ENCODE measurements around the gene NEDD4L.

Gene NEDD4L

DNA sequence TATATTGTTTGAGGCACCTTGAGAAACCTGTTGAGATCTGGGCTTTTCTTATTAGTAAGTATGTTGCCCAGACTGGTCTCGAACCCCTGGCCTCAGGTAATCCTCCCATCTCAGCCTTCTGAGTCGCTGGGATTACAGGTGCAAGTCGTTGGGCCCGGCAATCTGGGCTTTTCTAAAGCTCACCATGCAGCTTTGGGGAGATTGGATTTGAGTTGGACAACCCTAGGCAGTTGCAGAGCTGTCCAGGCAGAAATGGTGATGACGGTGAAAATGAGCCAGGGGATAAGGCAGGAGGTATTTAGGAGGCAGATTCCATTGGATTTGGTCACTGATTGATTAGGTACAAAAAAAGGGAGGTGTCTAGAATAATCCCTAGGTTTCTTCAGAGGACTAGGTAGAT lies 16.2 kb downstream of the NEDD4L start:
- DNase-seq (ENCODE audit: extremely low spot score), result no peak
- POLR2A ChIA-PET, result no interaction called here
- CTCF ChIA-PET, result no interaction called here
- TF ChIP-seq FOXK2 (IDR thresholded peaks at IDR 0.05) (no peak), FOXM1 (IDR thresholded peaks at IDR 0.05; ENCODE audit: borderline replicate concordance) (no peak), NFRKB (IDR thresholded peaks at IDR 0.05) (no peak), TARDBP (IDR thresholded peaks at IDR 0.05) (no peak), SUZ12 (IDR thresholded peaks at IDR 0.05) (no peak), CTBP1 (IDR thresholded peaks at IDR 0.05; ENCODE audit: borderline replicate concordance) (no peak), L3MBTL2 (conservative IDR thresholded peaks at IDR 0.05) (no peak), HDGF (IDR thresholded peaks at IDR 0.05; ENCODE audit: borderline replicate concordance) (no peak), ZNF384 (IDR thresholded peaks at IDR 0.05) (no peak), BHLHE40 (IDR thresholded peaks at IDR 0.05; ENCODE audit: borderline replicate concordance) (no peak), ARNT (IDR thresholded peaks at IDR 0.05) (no peak), LEF1 (IDR thresholded peaks at IDR 0.05; ENCODE audit: borderline replicate concordance) (no peak), FOXA1 (IDR thresholded peaks at IDR 0.05) (no peak)
- TF ChIP-seq, protein P1, sequence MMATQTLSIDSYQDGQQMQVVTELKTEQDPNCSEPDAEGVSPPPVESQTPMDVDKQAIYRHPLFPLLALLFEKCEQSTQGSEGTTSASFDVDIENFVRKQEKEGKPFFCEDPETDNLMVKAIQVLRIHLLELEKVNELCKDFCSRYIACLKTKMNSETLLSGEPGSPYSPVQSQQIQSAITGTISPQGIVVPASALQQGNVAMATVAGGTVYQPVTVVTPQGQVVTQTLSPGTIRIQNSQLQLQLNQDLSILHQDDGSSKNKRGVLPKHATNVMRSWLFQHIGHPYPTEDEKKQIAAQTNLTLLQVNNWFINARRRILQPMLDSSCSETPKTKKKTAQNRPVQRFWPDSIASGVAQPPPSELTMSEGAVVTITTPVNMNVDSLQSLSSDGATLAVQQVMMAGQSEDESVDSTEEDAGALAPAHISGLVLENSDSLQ (IDR thresholded peaks at IDR 0.05), result no peak

DNA sequence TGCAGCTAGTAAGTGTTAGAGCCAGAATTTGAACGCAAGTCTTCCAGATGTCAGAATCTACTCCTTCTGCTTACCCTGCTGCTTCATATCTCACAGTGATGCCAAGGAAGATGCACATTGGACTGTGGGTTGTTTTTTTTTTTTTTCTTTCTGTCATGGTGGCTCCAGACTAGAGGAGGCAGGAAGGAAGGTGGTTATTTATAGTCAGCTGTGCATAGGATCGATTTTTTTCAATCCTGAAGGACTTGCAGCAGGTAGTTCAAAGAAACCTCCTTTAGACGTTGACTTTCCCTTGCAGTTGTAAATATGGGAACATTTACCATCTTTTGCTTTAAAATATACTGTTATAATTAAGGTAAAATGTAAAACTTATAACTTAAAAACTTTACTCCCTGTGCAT lies 17.3 kb downstream of the NEDD4L start:
- CTCF ChIA-PET, result no interaction called here
- POLR2A ChIA-PET, result no interaction called here
- DNase-seq (ENCODE audit: extremely low spot score), result no peak

DNA sequence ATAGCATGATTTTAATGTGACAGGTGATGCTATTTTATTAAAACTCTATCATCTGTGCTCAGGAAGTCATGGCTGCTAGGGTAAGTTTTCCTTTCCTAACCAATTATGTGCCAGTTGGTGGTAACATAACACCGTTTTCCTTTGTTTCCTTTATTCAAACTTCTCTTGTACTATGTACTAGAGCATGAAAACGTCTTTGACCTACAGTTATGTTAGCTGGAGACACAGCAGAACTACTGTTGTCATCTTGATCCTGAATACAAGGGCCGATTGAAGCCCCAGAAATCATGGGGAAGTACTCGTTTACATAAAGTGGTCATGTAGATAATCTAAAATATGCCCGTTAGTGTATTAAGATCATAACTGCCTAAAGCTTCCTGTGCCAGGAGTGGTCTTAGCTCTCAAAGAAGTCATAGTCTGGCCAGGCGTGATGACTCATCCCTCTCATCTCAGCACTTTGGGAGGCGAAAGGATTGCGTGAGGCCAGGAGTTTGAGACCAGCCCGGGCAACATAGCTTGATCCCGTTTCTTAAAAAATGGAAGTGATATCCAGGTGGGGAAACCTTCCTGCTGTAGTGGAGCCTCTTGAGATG lies 20.5 kb downstream of the NEDD4L start:
- no peak for DNase-seq (ENCODE audit: extremely low spot score)
- CTCF ChIA-PET, result interaction anchor here (1.0 kb wide), 1 partner anchor 12 kb away, joined by 3 read pairs; no protein-coding TSS in a partner anchor
- POLR2A ChIA-PET, result no interaction called here
- TF ChIP-seq LEF1 (IDR thresholded peaks at IDR 0.05; ENCODE audit: borderline replicate concordance) (no peak), FOXA1 (IDR thresholded peaks at IDR 0.05) (no peak), FOXM1 (IDR thresholded peaks at IDR 0.05; ENCODE audit: borderline replicate concordance) (no peak), SP1 (IDR thresholded peaks at IDR 0.05) (no peak), ARNT (IDR thresholded peaks at IDR 0.05) (no peak), SUZ12 (IDR thresholded peaks at IDR 0.05) (no peak), BHLHE40 (IDR thresholded peaks at IDR 0.05; ENCODE audit: borderline replicate concordance) (no peak), TARDBP (IDR thresholded peaks at IDR 0.05) (no peak), FOXK2 (IDR thresholded peaks at IDR 0.05) (no peak)
- TF ChIP-seq, protein P1 (IDR thresholded peaks at IDR 0.05), result no peak

More for the DNA sequence above, 17.3 kb downstream of the NEDD4L start:
- no peak for TF ChIP-seq HDGF (IDR thresholded peaks at IDR 0.05; ENCODE audit: borderline replicate concordance)
- no peak for TF ChIP-seq FOXK2 (IDR thresholded peaks at IDR 0.05)
- TF ChIP-seq TARDBP (IDR thresholded peaks at IDR 0.05), result no peak

DNA sequence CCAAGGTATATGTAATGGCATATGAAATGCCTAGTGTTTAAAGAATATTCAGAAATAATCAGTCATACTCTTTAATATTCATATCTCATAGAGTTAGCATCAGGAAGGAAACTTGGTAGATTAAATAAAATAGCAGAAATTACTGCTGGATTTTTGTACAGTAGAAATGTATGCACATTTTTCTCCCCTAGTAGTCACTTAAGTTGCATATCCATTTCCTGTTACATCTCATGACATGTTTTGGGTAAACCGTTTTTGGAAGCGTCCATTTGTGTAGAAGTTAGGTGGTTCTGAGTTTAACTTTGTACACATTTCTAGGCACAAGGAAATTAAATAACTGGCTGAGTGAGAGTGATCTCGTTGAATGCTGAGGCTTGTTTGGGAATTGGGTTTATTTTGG lies 21.9 kb downstream of the NEDD4L start:
- POLR2A ChIA-PET, result no interaction called here
- DNase-seq (ENCODE audit: extremely low spot score), result no peak
- no peak for TF ChIP-seq HDGF (IDR thresholded peaks at IDR 0.05; ENCODE audit: borderline replicate concordance)
- no peak for TF ChIP-seq FOXM1 (IDR thresholded peaks at IDR 0.05; ENCODE audit: borderline replicate concordance)
- no peak for TF ChIP-seq CTBP1 (IDR thresholded peaks at IDR 0.05; ENCODE audit: borderline replicate concordance)
- TF ChIP-seq SP1 (IDR thresholded peaks at IDR 0.05), result no peak
- TF ChIP-seq TARDBP (IDR thresholded peaks at IDR 0.05), result no peak
- TF ChIP-seq ARNT (IDR thresholded peaks at IDR 0.05), result no peak
- no peak for TF ChIP-seq BHLHE40 (IDR thresholded peaks at IDR 0.05; ENCODE audit: borderline replicate concordance)
- TF ChIP-seq LEF1 (IDR thresholded peaks at IDR 0.05; ENCODE audit: borderline replicate concordance), result no peak
- TF ChIP-seq FOXA1 (IDR thresholded peaks at IDR 0.05), result no peak
- no peak for TF ChIP-seq FOXK2 (IDR thresholded peaks at IDR 0.05)
- no peak for TF ChIP-seq ZNF384 (IDR thresholded peaks at IDR 0.05)
- TF ChIP-seq, protein P1 (IDR thresholded peaks at IDR 0.05), result no peak
- no peak for TF ChIP-seq NFRKB (IDR thresholded peaks at IDR 0.05)
- TF ChIP-seq ELF4 (IDR thresholded peaks at IDR 0.05), result no peak
- TF ChIP-seq L3MBTL2 (conservative IDR thresholded peaks at IDR 0.05), result no peak
- TF ChIP-seq SUZ12 (IDR thresholded peaks at IDR 0.05), result no peak
- CTCF ChIA-PET, result no interaction called here

DNA sequence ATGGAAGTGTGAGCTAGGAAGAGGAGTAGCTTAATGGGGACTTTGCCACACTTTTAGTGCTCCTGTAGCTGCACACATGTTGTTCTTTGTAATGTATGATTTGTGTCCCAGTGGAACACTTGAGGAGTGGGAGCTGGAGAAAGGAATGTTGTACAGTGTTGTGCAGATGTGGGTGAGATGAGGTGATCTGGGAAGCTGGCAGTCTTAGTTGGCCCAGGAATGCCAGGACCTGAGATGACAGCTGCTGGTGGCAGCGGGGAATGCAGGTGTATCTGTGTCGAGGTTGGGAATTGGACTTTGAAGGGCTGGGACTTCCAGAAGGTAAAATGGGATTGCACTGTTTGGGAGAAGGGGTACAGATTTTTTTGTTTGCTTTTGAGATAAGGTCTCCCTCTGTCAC lies 23.6 kb downstream of the NEDD4L start:
- POLR2A ChIA-PET, result no interaction called here
- TF ChIP-seq ELF4 (IDR thresholded peaks at IDR 0.05) (no peak), ZNF384 (IDR thresholded peaks at IDR 0.05) (no peak), FOXK2 (IDR thresholded peaks at IDR 0.05) (no peak), L3MBTL2 (conservative IDR thresholded peaks at IDR 0.05) (no peak), TARDBP (IDR thresholded peaks at IDR 0.05) (no peak), SP1 (IDR thresholded peaks at IDR 0.05) (no peak), SUZ12 (IDR thresholded peaks at IDR 0.05) (no peak), FOXA1 (IDR thresholded peaks at IDR 0.05) (no peak)
- TF ChIP-seq, protein P1 (IDR thresholded peaks at IDR 0.05), result no peak
- no peak for DNase-seq (ENCODE audit: extremely low spot score)
- CTCF ChIA-PET, result no interaction called here

DNA sequence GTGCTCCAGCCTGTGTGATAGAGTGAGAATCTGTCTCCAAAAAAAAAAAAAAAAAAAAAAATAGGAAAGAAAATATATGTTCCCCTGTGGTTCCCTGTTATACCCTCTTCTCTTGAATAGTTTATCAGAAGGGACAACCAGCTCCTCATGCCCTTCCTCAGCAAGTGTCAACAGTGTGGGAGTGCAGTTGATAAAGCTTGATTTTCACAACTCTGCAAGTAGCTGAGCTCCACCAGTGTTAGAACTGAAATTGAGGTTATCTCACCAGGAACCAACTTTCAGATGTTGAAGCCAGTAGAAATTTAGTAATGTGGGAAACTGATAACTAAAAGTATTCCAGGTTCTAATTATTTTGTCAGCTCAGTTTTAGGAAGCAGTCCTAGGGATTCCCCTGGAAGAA lies 25.1 kb downstream of the NEDD4L start:
- CTCF ChIA-PET, result no interaction called here
- no peak for DNase-seq (ENCODE audit: extremely low spot score)
- TF ChIP-seq, protein P1 (IDR thresholded peaks at IDR 0.05), result no peak
- TF ChIP-seq FOXM1 (IDR thresholded peaks at IDR 0.05; ENCODE audit: borderline replicate concordance) (no peak), HDGF (IDR thresholded peaks at IDR 0.05; ENCODE audit: borderline replicate concordance) (no peak), TARDBP (IDR thresholded peaks at IDR 0.05) (no peak), FOXK2 (IDR thresholded peaks at IDR 0.05) (no peak), SUZ12 (IDR thresholded peaks at IDR 0.05) (no peak), NFRKB (IDR thresholded peaks at IDR 0.05) (no peak), SP1 (IDR thresholded peaks at IDR 0.05) (no peak), CTBP1 (IDR thresholded peaks at IDR 0.05; ENCODE audit: borderline replicate concordance) (no peak), ELF4 (IDR thresholded peaks at IDR 0.05) (no peak), ZNF384 (IDR thresholded peaks at IDR 0.05) (no peak), ARNT (IDR thresholded peaks at IDR 0.05) (no peak), LEF1 (IDR thresholded peaks at IDR 0.05; ENCODE audit: borderline replicate concordance) (no peak), L3MBTL2 (conservative IDR thresholded peaks at IDR 0.05) (no peak), FOXA1 (IDR thresholded peaks at IDR 0.05) (no peak), BHLHE40 (IDR thresholded peaks at IDR 0.05; ENCODE audit: borderline replicate concordance) (no peak)
- POLR2A ChIA-PET, result no interaction called here
